HEK293T (cell line): Measurements from ENCODE around the gene ATG14.

Experiments used
- BHLHE40 ChIP-seq: fragments of 450-650 bp; IDR thresholded peaks from 2 replicates; pipeline ENCODE4 v1.6.1; 2016; ENCODE audit warnings: mild to moderate bottlenecking, moderate library complexity, borderline replicate concordance
- FOXK2 ChIP-seq: fragments of 450-650 bp; IDR thresholded peaks from 2 replicates; pipeline ENCODE4 v1.6.1; 2016; ENCODE audit warnings: mild to moderate bottlenecking
- FOXM1 ChIP-seq: fragments of 450-650 bp; IDR thresholded peaks from 2 replicates; pipeline ENCODE4 v1.6.1; 2017; ENCODE audit warnings: mild to moderate bottlenecking, borderline replicate concordance

DNA sequence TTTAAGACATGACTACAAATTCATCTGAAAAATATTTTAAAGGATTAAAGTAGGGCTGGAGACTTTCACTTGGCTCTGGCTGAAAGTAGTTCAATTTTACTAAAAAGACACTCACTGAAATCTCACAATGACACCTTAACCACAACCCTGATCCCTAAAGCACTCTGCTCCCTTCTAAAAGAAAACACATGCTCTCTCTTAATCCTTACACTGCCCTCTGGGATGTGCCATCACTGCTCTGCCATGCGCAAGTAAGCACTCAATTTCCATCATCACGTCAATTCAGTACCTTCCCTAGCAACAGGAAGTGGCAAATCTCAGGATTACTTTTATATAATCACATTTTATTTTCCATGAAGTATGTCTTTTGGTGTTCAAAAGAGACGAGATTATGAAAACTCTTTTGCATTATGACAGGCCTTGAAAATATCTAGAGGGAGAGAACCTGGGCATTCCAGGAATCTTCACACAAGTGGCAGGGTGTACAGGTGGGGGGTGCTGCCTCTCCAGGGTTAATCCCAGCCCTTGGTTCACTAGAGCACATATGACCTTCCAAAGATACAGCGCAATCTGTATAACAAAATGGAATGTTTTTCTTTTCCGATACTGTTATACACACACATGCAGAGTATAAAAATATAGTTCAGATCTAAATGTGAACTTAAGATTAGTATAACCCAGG lies 7.3 kb downstream of the ATG14 start:
- TF ChIP-seq FOXK2 (no peak), FOXM1 (no peak), BHLHE40 (no peak)
